ENCODE measurements around the gene PIGZ. TPM values are rescaled to one million over a fixed set of nuclear protein-coding genes. Genes with fewer than 3 reads are reported as not detected.

PIGZ gene
- total and polyA plus RNA-seq, 9 of the 15 experiments (the other 6 are each of a cell fraction or from before 2014, with no cell fraction given): 0.15 to 1.8 (median 0.76) TPM

DNA sequence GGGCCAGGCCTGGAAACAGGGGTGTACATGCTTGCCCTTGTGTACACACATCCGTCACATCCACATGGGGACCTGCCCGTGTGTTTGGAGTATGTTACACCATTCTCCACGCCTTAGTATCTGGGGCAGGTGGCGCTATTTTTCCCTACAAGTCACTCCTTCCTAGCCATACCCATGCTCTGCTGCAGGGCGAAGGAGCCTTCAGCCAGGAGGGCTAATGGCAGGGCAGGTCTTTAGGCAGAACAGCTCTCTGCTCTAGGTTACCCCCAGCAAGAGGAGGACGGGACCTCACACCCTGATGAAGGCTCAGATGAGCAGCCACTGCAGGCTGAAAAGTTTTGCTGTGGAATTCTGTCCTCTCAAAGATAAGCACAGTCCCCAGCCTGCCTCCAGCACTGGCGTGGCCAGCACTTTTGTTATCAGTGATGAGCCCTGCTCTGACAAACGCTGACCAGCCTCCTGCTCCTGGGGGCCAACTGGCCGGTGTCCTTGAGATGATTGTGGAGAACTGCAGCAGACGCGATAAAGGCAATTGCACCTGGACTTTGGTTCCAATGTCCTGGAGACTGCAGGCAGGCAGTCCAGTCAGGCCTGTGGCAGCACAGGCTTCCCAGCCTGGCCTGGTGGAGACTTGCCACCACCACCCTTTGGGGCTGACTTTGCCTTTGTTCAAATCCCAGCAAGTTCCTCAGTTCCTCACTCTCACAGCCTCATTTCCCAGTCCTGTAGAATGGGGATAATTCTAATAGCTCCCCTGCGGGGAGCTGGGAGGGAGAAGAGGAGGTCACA, 19.8 kb upstream of the PIGZ start (continued):
- TF ChIP-seq, protein P1, sequence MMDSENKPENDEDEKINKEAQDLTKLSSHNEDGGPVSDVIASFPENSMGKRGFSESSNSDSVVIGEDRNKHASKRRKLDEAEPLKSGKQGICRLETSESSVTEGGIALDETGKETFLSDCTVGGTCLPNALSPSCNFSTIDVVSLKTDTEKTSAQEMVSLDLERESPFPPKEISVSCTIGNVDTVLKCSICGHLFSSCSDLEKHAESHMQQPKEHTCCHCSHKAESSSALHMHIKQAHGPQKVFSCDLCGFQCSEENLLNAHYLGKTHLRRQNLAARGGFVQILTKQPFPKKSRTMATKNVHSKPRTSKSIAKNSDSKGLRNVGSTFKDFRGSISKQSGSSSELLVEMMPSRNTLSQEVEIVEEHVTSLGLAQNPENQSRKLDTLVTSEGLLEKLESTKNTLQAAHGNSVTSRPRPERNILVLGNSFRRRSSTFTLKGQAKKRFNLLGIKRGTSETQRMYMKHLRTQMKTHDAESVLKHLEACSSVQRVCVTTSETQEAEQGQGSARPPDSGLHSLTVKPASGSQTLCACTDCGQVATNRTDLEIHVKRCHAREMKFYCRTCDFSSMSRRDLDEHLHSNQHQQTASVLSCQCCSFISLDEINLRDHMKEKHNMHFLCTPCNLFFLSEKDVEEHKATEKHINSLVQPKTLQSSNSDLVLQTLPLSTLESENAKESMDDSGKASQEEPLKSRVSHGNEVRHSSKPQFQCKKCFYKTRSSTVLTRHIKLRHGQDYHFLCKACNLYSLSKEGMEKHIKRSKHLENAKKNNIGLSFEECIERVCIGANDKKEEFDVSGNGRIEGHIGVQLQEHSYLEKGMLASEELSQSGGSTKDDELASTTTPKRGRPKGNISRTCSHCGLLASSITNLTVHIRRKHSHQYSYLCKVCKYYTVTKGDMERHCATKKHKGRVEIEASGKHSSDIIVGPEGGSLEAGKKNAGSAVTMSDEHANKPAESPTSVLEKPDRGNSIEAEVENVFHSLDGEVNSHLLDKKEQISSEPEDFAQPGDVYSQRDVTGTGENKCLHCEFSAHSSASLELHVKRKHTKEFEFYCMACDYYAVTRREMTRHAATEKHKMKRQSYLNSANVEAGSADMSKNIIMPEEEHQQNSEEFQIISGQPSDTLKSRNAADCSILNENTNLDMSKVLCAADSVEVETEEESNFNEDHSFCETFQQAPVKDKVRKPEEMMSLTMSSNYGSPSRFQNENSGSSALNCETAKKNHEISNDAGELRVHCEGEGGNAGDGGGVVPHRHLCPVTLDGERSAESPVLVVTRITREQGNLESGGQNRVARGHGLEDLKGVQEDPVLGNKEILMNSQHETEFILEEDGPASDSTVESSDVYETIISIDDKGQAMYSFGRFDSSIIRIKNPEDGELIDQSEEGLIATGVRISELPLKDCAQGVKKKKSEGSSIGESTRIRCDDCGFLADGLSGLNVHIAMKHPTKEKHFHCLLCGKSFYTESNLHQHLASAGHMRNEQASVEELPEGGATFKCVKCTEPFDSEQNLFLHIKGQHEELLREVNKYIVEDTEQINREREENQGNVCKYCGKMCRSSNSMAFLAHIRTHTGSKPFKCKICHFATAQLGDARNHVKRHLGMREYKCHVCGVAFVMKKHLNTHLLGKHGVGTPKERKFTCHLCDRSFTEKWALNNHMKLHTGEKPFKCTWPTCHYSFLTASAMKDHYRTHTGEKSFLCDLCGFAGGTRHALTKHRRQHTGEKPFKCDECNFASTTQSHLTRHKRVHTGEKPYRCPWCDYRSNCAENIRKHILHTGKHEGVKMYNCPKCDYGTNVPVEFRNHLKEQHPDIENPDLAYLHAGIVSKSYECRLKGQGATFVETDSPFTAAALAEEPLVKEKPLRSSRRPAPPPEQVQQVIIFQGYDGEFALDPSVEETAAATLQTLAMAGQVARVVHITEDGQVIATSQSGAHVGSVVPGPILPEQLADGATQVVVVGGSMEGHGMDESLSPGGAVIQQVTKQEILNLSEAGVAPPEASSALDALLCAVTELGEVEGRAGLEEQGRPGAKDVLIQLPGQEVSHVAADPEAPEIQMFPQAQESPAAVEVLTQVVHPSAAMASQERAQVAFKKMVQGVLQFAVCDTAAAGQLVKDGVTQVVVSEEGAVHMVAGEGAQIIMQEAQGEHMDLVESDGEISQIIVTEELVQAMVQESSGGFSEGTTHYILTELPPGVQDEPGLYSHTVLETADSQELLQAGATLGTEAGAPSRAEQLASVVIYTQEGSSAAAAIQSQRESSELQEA (IDR thresholded peaks at IDR 0.05; ENCODE audit: low read depth): no peak
- TF ChIP-seq ZZZ3 (IDR thresholded peaks at IDR 0.05) (no peak), ILK (tag; IDR thresholded peaks at IDR 0.05; ENCODE audit: borderline replicate concordance, low read depth) (no peak), TGIF2 (CRISPR knock-in tag; IDR thresholded peaks at IDR 0.05) (no peak), ZNF311 (CRISPR knock-in tag; IDR thresholded peaks at IDR 0.05) (no peak), YBX1 (IDR thresholded peaks at IDR 0.05) (no peak), ZNF444 (CRISPR knock-in tag; IDR thresholded peaks at IDR 0.05) (no peak), ZNF239 (CRISPR knock-in tag; IDR thresholded peaks at IDR 0.05) (no peak; the same call in 1 of the 2 replicates)
- TF ChIP-seq, protein P2, sequence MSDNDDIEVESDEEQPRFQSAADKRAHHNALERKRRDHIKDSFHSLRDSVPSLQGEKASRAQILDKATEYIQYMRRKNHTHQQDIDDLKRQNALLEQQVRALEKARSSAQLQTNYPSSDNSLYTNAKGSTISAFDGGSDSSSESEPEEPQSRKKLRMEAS (CRISPR knock-in tag; IDR thresholded peaks at IDR 0.05): peak; percentile 91
- TF ChIP-seq, protein P3, sequence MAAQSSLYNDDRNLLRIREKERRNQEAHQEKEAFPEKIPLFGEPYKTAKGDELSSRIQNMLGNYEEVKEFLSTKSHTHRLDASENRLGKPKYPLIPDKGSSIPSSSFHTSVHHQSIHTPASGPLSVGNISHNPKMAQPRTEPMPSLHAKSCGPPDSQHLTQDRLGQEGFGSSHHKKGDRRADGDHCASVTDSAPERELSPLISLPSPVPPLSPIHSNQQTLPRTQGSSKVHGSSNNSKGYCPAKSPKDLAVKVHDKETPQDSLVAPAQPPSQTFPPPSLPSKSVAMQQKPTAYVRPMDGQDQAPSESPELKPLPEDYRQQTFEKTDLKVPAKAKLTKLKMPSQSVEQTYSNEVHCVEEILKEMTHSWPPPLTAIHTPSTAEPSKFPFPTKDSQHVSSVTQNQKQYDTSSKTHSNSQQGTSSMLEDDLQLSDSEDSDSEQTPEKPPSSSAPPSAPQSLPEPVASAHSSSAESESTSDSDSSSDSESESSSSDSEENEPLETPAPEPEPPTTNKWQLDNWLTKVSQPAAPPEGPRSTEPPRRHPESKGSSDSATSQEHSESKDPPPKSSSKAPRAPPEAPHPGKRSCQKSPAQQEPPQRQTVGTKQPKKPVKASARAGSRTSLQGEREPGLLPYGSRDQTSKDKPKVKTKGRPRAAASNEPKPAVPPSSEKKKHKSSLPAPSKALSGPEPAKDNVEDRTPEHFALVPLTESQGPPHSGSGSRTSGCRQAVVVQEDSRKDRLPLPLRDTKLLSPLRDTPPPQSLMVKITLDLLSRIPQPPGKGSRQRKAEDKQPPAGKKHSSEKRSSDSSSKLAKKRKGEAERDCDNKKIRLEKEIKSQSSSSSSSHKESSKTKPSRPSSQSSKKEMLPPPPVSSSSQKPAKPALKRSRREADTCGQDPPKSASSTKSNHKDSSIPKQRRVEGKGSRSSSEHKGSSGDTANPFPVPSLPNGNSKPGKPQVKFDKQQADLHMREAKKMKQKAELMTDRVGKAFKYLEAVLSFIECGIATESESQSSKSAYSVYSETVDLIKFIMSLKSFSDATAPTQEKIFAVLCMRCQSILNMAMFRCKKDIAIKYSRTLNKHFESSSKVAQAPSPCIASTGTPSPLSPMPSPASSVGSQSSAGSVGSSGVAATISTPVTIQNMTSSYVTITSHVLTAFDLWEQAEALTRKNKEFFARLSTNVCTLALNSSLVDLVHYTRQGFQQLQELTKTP (IDR thresholded peaks at IDR 0.05; ENCODE audit: low read depth in 1 of 2, partially characterized antibody in 2 of 2): peak in 1 of 2 experiments; percentile 78
- TF ChIP-seq, protein P4, sequence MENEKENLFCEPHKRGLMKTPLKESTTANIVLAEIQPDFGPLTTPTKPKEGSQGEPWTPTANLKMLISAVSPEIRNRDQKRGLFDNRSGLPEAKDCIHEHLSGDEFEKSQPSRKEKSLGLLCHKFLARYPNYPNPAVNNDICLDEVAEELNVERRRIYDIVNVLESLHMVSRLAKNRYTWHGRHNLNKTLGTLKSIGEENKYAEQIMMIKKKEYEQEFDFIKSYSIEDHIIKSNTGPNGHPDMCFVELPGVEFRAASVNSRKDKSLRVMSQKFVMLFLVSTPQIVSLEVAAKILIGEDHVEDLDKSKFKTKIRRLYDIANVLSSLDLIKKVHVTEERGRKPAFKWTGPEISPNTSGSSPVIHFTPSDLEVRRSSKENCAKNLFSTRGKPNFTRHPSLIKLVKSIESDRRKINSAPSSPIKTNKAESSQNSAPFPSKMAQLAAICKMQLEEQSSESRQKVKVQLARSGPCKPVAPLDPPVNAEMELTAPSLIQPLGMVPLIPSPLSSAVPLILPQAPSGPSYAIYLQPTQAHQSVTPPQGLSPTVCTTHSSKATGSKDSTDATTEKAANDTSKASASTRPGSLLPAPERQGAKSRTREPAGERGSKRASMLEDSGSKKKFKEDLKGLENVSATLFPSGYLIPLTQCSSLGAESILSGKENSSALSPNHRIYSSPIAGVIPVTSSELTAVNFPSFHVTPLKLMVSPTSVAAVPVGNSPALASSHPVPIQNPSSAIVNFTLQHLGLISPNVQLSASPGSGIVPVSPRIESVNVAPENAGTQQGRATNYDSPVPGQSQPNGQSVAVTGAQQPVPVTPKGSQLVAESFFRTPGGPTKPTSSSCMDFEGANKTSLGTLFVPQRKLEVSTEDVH (IDR thresholded peaks at IDR 0.05; ENCODE audit: low read depth, partially characterized antibody): peak; percentile 28
